ENCODE results near the gene ACP5. TPM values are rescaled to one million over a fixed set of nuclear protein-coding genes. Genes with fewer than 3 reads are reported as not detected.

ACP5 gene
- total and polyA plus RNA-seq, 10 of the 15 experiments (the other 5 are each of a cell fraction or from before 2014, with no cell fraction given) = 1.0 to 73.4 (median 36.8) TPM

DNA sequence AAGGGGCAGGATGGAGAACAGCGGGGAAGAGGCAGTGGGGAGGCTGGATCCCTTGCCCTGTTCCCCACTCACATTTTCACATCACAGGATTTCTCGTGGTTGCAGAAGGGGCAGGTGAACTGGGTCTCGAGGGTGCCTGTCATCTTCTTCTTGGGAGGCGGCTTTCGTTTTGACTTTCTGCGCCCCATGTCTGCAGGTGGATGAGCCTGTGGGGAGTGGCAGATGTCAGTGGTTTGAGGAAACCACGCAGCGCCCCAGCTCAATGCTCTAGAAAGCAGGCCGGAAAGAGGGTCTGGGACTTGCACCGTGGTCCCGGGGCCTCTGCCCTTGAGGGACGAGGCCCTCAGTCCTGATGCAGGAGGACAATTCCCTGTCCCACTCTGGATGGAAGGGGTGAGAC lies 23.3 kb downstream of the ACP5 start (continued):
- TF ChIP-seq BACH1 (IDR thresholded peaks at IDR 0.05; ENCODE audit: borderline replicate concordance) (0 out of 2 replicates have a peak, but pooled peaks have one; percentile 29), FOS (IDR thresholded peaks at IDR 0.05; ENCODE audit: borderline replicate concordance, extremely low read depth, insufficient read length) (no peak)
- TF ChIP-seq, protein P1, sequence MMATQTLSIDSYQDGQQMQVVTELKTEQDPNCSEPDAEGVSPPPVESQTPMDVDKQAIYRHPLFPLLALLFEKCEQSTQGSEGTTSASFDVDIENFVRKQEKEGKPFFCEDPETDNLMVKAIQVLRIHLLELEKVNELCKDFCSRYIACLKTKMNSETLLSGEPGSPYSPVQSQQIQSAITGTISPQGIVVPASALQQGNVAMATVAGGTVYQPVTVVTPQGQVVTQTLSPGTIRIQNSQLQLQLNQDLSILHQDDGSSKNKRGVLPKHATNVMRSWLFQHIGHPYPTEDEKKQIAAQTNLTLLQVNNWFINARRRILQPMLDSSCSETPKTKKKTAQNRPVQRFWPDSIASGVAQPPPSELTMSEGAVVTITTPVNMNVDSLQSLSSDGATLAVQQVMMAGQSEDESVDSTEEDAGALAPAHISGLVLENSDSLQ (IDR thresholded peaks at IDR 0.05) = peak; percentile 78

DNA sequence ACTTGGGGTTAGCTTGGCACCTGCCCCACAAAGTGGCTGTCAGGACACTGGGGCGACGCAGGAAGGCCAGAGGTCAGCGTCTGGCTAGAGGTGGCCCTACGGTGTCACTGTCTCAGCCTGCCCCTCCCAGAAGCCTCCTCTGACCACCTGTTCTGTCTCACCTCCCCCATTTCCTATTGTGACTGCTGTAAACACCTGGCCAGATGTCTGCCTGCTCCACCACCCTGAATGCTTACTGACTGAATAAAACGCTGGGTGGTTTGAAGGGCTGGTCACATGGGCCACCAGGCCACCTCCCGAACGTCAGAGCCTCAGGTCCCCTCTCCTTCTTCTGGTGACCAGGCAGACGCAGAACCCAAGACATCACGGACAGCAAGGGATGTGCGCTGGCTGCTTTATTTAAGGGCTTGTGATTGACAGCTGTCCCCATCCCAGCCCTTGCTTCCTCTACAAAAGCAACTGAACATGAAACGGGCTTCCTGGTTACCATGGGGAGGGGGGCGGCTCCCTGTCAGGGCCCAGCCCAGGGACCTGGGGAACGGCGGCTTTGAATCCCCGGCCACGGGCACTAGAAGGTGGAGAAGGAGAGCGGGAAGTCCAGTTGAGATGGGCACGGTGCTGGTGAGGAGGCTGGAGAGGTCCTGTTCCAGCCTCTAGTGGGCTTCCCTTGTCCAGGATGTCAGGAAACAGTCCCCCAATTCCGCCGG lies 24.6 kb downstream of the ACP5 start:
- no peak for DNase-seq (ENCODE audit: low read depth, low spot score)
- H3K4me3 ChIP-seq = no peak overlapping the region
- no peaks in the 10 kb centered on the region for H4K20me1 ChIP-seq (ENCODE audit: control insufficient read depth, insufficient read depth)
- in situ Hi-C loops (cut with MboI) = no loop called here
- peaks cover 21% of the 10 kb centered on the region for H3K79me2 ChIP-seq (ENCODE audit: control insufficient read depth, insufficient read depth, low read length)
- no peaks in the 10 kb centered on the region for H3K27me3 ChIP-seq (replicated peaks in 1 of 2; ENCODE audit: control insufficient read depth in 2 of 2, insufficient read depth in 2 of 2, low read length in 1 of 2)
- peaks cover 7 to 24% of the 10 kb centered on the region in 2 experiments; a peak in 3 of 4 replicates for H3K36me3 ChIP-seq (ENCODE audit: control insufficient read depth in 2 of 2, insufficient read depth in 2 of 2, low read length in 1 of 2)
- TF ChIP-seq MEF2B (IDR thresholded peaks at IDR 0.05; ENCODE audit: partially characterized antibody, poor library complexity, severe bottlenecking) (no peak), TCF3 (IDR thresholded peaks at IDR 0.05; ENCODE audit: borderline replicate concordance, insufficient read depth, low read depth, low read length) (0 out of 2 replicates have a peak, but pooled peaks have one; percentile 44), ESRRA (IDR thresholded peaks at IDR 0.05; ENCODE audit: low read length) (no peak), TCF12 (IDR thresholded peaks at IDR 0.05; ENCODE audit: low read depth, low read length) (0 out of 2 replicates have a peak, but pooled peaks have one; percentile 46)
- TF ChIP-seq, protein P2, sequence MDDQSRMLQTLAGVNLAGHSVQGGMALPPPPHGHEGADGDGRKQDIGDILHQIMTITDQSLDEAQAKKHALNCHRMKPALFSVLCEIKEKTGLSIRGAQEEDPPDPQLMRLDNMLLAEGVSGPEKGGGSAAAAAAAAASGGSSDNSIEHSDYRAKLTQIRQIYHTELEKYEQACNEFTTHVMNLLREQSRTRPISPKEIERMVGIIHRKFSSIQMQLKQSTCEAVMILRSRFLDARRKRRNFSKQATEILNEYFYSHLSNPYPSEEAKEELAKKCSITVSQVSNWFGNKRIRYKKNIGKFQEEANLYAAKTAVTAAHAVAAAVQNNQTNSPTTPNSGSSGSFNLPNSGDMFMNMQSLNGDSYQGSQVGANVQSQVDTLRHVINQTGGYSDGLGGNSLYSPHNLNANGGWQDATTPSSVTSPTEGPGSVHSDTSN (IDR thresholded peaks at IDR 0.05; ENCODE audit: insufficient replicate concordance, low read depth, low read length) = no peak
- TF ChIP-seq, protein P3, sequence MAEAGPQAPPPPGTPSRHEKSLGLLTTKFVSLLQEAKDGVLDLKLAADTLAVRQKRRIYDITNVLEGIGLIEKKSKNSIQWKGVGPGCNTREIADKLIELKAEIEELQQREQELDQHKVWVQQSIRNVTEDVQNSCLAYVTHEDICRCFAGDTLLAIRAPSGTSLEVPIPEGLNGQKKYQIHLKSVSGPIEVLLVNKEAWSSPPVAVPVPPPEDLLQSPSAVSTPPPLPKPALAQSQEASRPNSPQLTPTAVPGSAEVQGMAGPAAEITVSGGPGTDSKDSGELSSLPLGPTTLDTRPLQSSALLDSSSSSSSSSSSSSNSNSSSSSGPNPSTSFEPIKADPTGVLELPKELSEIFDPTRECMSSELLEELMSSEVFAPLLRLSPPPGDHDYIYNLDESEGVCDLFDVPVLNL (IDR thresholded peaks at IDR 0.05; ENCODE audit: low read depth, low read length) = no peak
- TF ChIP-seq, protein P4, sequence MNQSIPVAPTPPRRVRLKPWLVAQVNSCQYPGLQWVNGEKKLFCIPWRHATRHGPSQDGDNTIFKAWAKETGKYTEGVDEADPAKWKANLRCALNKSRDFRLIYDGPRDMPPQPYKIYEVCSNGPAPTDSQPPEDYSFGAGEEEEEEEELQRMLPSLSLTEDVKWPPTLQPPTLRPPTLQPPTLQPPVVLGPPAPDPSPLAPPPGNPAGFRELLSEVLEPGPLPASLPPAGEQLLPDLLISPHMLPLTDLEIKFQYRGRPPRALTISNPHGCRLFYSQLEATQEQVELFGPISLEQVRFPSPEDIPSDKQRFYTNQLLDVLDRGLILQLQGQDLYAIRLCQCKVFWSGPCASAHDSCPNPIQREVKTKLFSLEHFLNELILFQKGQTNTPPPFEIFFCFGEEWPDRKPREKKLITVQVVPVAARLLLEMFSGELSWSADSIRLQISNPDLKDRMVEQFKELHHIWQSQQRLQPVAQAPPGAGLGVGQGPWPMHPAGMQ (IDR thresholded peaks at IDR 0.05; ENCODE audit: borderline replicate concordance) = no peak
- TF ChIP-seq, protein P1 (IDR thresholded peaks at IDR 0.05) = peak; percentile 61; the same call in 1 of the 2 replicates
- no peak overlapping the region for H2AFZ ChIP-seq (ENCODE audit: control insufficient read depth, low read depth, low read length)
- no peak overlapping the region for H3K9ac ChIP-seq (ENCODE audit: control insufficient read depth, insufficient read depth, low read length)
- WGBS (ENCODE audit: insufficient coverage, insufficient replicate concordance, low lambda C conversion rate, missing lambda C conversion rate) = 78% methylated on average over 20 of the region's 20 CpGs
- no peaks in the 10 kb centered on the region for H3K9me3 ChIP-seq (replicated peaks; ENCODE audit: control insufficient read depth, insufficient read depth, low read length)
- H3K4me2 ChIP-seq (ENCODE audit: control insufficient read depth, insufficient read depth) = peak overlapping the region; percentile 67; the same call in 1 of the 2 replicates
- SMC1A ChIA-PET (ENCODE audit: uncharacterized antibody, unreplicated experiment) = no interaction called here
- no peak overlapping the region; the same call in 1 of the 2 replicates for H3K27ac ChIP-seq (ENCODE audit: control insufficient read depth, insufficient read depth)
- RAD21 ChIA-PET (ENCODE audit: unreplicated experiment) = interaction anchor here (1.1 kb wide), 1 partner anchor 17 kb away, joined by 3 read pairs; no protein-coding TSS in a partner anchor
- peak; percentile 31 for FAIRE-seq
- no peak for ATAC-seq
- peaks cover 23% of the 10 kb centered on the region for H3K4me1 ChIP-seq (ENCODE audit: control insufficient read depth, insufficient read depth, low read length)
- POLR2A ChIA-PET = no interaction called here
- no TSS peak for BruUV-seq (replicated peaks)
- CTCF ChIA-PET = interaction anchor here (0.6 to 1.5 kb wide), 4 partner anchors 16 to 171 kb away, joined by 3 read pairs; no protein-coding TSS in a partner anchor
- intact Hi-C loops (cut with micrococcal nuclease; ENCODE audit: unreplicated experiment) = no loop called here
